Measurements from ENCODE around the gene LILRB5. TPM values are rescaled to one million over a fixed set of nuclear protein-coding genes. Genes with fewer than 3 reads are reported as not detected.
A peak's percentile ranks its signal among the peaks of the same experiment; 100 is the strongest.
"Not testable (repeated sequence)": the region's sequence is repeated elsewhere in the genome, so short reads cannot be mapped to it uniquely, and the experiment has no call there.

The LILRB5 gene
- total RNA-seq, 1 donor from 2014 or later, result not detected

DNA sequence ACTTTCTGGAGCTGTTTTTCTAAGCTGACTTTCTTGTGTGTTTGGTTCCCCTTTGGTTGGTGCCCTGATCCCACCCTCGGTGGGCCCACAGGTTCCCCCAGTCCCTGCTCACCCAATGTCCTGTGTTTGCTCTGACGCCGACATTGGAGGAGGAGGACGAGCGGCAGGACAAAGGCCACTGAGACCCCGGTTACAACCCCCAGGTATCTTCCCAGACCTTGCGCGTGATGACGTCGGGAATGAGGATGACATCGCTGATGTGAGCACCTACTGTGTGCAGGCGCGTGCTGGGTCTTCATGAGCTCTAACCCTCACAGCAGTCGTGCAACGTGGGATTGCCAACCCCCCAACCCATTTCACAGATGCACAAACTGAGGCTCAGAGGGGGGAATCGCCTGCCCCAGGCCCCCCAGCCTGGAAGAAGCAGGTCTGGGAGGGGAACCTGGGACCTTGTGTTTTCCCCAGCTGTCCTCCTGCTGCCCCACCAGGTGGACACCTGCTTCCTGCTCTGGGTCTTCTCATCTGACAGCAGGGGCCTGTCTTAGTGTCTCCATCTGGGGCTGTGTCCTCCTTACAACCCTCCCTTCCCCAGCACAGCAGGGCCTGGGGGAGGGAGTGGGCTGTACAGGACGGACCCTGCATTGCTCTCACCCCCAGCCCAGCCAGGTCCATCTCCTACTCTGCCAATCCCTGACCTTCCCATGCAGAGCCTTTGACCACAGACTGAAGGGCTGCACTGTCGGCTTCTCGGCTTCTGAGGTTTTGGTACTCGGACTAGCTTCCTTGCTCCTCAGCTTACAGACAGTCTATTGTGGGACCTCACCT is 9.8 kb downstream of the LILRB5 start:
- no peaks in the 10 kb centered on the region for H3K36me3 Mint-ChIP-seq (ENCODE audit: low read depth)
- TF ChIP-seq CTCF (conservative IDR thresholded peaks at IDR 0.05), result no peak
- DNase-seq (ENCODE audit: low read depth, low spot score), result no peak
- no peaks in the 10 kb centered on the region for H3K9me3 Mint-ChIP-seq
- H3K4me3 Mint-ChIP-seq, result no peak overlapping the region
- H3K27ac Mint-ChIP-seq (ENCODE audit: unreplicated experiment), result no peak overlapping the region
- H3K4me1 Mint-ChIP-seq, result peaks cover 8% of the 10 kb centered on the region
- H3K27me3 Mint-ChIP-seq (ENCODE audit: low read depth), result peaks cover 10% of the 10 kb centered on the region

DNA sequence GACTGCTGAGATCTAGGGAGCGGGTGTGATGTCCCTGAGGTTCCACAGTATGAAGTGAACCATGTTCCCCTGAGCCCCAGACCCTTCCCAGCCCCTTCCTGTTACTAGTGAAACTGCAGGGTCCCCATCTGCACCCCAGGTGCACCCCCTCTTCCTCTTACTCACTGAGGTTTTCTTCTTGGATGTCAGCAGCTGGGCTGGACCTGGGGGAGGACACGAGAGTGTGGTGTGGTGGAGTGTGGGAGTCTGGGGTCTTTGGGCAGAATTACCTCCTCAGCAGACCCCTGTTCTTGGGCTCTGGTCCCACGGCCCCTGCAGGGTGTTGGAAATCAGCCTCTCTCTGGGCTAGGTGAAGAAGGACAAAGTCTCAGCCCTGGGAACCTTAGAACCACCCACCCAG is 11.1 kb downstream of the LILRB5 start:
- Mint-ChIP-seq H3K4me1 (peaks cover 8% of the 10 kb centered on the region), H3K27me3 (ENCODE audit: low read depth) (peaks cover 10% of the 10 kb centered on the region), H3K27ac (ENCODE audit: unreplicated experiment) (peak overlapping the region; percentile 71), H3K36me3 (ENCODE audit: low read depth) (no peaks in the 10 kb centered on the region), H3K9me3 (no peaks in the 10 kb centered on the region), H3K4me3 (no peak overlapping the region)
- TF ChIP-seq CTCF (conservative IDR thresholded peaks at IDR 0.05), result no peak
- DNase-seq (ENCODE audit: low read depth, low spot score), result no peak

DNA sequence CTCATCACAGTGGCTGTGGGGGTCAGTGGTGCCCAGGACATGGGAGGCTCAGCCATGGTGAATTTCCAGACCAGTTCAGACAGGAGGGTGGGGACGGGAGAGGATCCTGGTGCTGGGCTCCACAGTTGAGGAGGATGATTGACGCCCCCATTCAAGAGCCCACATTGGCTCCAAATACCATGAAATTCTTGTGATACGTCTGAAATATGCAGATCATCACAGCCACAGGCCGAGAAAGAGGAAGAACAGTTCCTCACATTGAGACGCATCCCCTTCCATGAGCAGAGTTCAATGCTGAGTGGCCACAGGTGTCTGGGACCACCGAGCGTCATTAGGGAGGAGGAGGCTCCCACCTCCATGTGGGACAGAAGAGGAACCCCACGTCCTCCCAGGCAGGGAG is 13.3 kb downstream of the LILRB5 start:
- H3K27ac Mint-ChIP-seq (ENCODE audit: unreplicated experiment); H3K36me3 Mint-ChIP-seq (ENCODE audit: low read depth); H3K4me1 Mint-ChIP-seq; H3K4me3 Mint-ChIP-seq; H3K27me3 Mint-ChIP-seq (ENCODE audit: low read depth); DNase-seq (ENCODE audit: low read depth, low spot score); H3K9me3 Mint-ChIP-seq: not testable (repeated sequence)

GRCh38 chr19:54242646-54243045 is 14.4 kb downstream of the LILRB5 start, which contains the start of gene LILRA6:
TSS of gene LILRA6 (minus strand) at chr19:54242790.
- not testable (repeated sequence) for H3K4me1 Mint-ChIP-seq; H3K27me3 Mint-ChIP-seq (ENCODE audit: low read depth); H3K9me3 Mint-ChIP-seq; H3K36me3 Mint-ChIP-seq (ENCODE audit: low read depth); DNase-seq (ENCODE audit: low read depth, low spot score); H3K4me3 Mint-ChIP-seq; H3K27ac Mint-ChIP-seq (ENCODE audit: unreplicated experiment)

- H3K9me3 Mint-ChIP-seq; H3K4me3 Mint-ChIP-seq; H3K36me3 Mint-ChIP-seq (ENCODE audit: low read depth); DNase-seq (ENCODE audit: low read depth, low spot score); H3K27me3 Mint-ChIP-seq (ENCODE audit: low read depth); H3K4me1 Mint-ChIP-seq; H3K27ac Mint-ChIP-seq (ENCODE audit: unreplicated experiment): not testable (repeated sequence)
Measured at GRCh38 chr19:54242234-54242633, 14.8 kb downstream of the LILRB5 start.

- H3K27me3 Mint-ChIP-seq (ENCODE audit: low read depth), result peaks cover 17% of the 10 kb centered on the region
- H3K36me3 Mint-ChIP-seq (ENCODE audit: low read depth); H3K9me3 Mint-ChIP-seq; H3K4me1 Mint-ChIP-seq; H3K4me3 Mint-ChIP-seq; DNase-seq (ENCODE audit: low read depth, low spot score); H3K27ac Mint-ChIP-seq (ENCODE audit: unreplicated experiment): not testable (repeated sequence)
Measured at GRCh38 chr19:54240372-54241336, 16.4 kb downstream of the LILRB5 start.

GRCh38 chr19:54239491-54240371 is 17.3 kb downstream of the LILRB5 start:
- H3K27me3 Mint-ChIP-seq (ENCODE audit: low read depth), result peaks cover 23% of the 10 kb centered on the region
- H3K36me3 Mint-ChIP-seq (ENCODE audit: low read depth); H3K9me3 Mint-ChIP-seq; DNase-seq (ENCODE audit: low read depth, low spot score); H3K4me1 Mint-ChIP-seq; H3K4me3 Mint-ChIP-seq: not testable (repeated sequence)
- H3K27ac Mint-ChIP-seq (ENCODE audit: unreplicated experiment), result peak overlapping the region; percentile 78
